Subcutaneous adipose tissue (tissue), 4 donors: Measurements from ENCODE around the gene AGRN. TPM values are rescaled to one million over a fixed set of nuclear protein-coding genes. Genes with fewer than 3 reads are reported as not detected.

ENCODE experiments used
- CTCF ChIP-seq: fragments of 450-650 bp; IDR thresholded peaks from one replicate; pipeline ENCODE4 v1.5.1; 2016; ENCODE audit warnings: low read depth, mild to moderate bottlenecking, control low read depth, antibody characterized with exemption, moderate library complexity
- total RNA-seq, 4 donors: library from RNA; depleted of rRNA; stranded (reverse); fragments of >200 nt; gene quantifications; one replicate each; pipeline ENCODE4 v1.1.0, GENCODE V29; 2016

The AGRN gene
- total RNA-seq, 4 donors from 2014 or later: 3.8 to 13.2 (median 10.5) TPM

- no peak for TF ChIP-seq CTCF
Observed at GRCh38 chr1:996851-997712, 22.8 kb upstream of the AGRN start.

- TF ChIP-seq CTCF: no peak
Observed at GRCh38 chr1:997713-997992, 22.3 kb upstream of the AGRN start.

- TF ChIP-seq CTCF: no peak
Observed at GRCh38 chr1:997993-998744, 21.8 kb upstream of the AGRN start.

- no peak for TF ChIP-seq CTCF
Observed at GRCh38 chr1:998745-998994, 21.2 kb upstream of the AGRN start.

GRCh38 chr1:998995-999724 lies 20.8 kb upstream of the AGRN start:
- no peak for TF ChIP-seq CTCF

GRCh38 chr1:999725-1000356 lies 20.1 kb upstream of the AGRN start, which contains the start of gene HES4:
Gene HES4, minus strand, starts transcription at chr1:1000097. Its CDS starts 124 bp downstream, at chr1:999973.
- no peak for TF ChIP-seq CTCF
